ENCODE measurements around the gene TNFRSF12A.

GRCh38 chr16:3045758-3046640 lies 25.8 kb downstream of the TNFRSF12A start, which contains the start of gene MMP25:
- TF ChIP-seq ZNF354B (CRISPR knock-in tag; IDR thresholded peaks at IDR 0.05) = no peak
- TF ChIP-seq CTCF (IDR thresholded peaks at IDR 0.05 in 2 of 3, conservative IDR thresholded peaks at IDR 0.05 in 1 of 3; ENCODE audit: insufficient read depth in 2 of 3, low read depth in 1 of 3, low read length in 3 of 3) = no peak

Data from K562 (cell line).